ENCODE results near the gene HEPN1.

GRCh38 chr11:124899383-124900145 is 19.5 kb upstream of the HEPN1 start:
- TF ChIP-seq REST (IDR thresholded peaks at IDR 0.05; ENCODE audit: low read depth, low read length), result no peak
- TF ChIP-seq, protein P1, sequence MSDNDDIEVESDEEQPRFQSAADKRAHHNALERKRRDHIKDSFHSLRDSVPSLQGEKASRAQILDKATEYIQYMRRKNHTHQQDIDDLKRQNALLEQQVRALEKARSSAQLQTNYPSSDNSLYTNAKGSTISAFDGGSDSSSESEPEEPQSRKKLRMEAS (IDR thresholded peaks at IDR 0.05; ENCODE audit: low read depth, low read length), result no peak
- no peak for TF ChIP-seq MXI1 (IDR thresholded peaks at IDR 0.05; ENCODE audit: low read depth, low read length)
- TF ChIP-seq BHLHE40 (IDR thresholded peaks at IDR 0.05; ENCODE audit: borderline replicate concordance in 1 of 2, low read depth in 2 of 2, low read length in 1 of 2), result no peak
- no peak for TF ChIP-seq HCFC1 (IDR thresholded peaks at IDR 0.05; ENCODE audit: low read length)
- no peak for TF ChIP-seq ATF2 (IDR thresholded peaks at IDR 0.05; ENCODE audit: low read length)
- TF ChIP-seq ZNF384 (IDR thresholded peaks at IDR 0.05; ENCODE audit: borderline replicate concordance, low read depth, low read length), result no peak
- TF ChIP-seq ZNF592 (IDR thresholded peaks at IDR 0.05), result no peak
- TF ChIP-seq POLR2AphosphoS2 (IDR thresholded peaks at IDR 0.05; ENCODE audit: low read depth, low read length), result no peak

Measured in GM12878 (cell line).